Fibroblast of lung (primary cell): Measurements from ENCODE around the gene CST3. TPM values are rescaled to one million over a fixed set of nuclear protein-coding genes. Genes with fewer than 3 reads are reported as not detected.
A peak's percentile ranks its signal among the peaks of the same experiment; 100 is the strongest.
"Not testable (repeated sequence)": the region's sequence is repeated elsewhere in the genome, so short reads cannot be mapped to it uniquely, and the experiment has no call there.

Source experiments
- DNase-seq, 2 donors: peaks; one replicate each; pipeline versions ENCODE4 v3.0.0 to v3.0.0-alpha.2; 2010; ENCODE audit warnings: low read depth in 2 of 2
- H2AFZ ChIP-seq: 2 replicates; pipeline ENCODE4 v1.5.1; 2012; ENCODE audit warnings: low read length, control low read depth, inconsistent platforms
- H3K27ac ChIP-seq: 2 replicates; pipeline ENCODE4 v1.5.1; 2011; ENCODE audit warnings: low read length, control low read depth; ENCODE audit not compliant: insufficient read depth
- H3K27me3 ChIP-seq: 2 replicates; pipeline ENCODE4 v1.5.1; 2011; ENCODE audit warnings: mild to moderate bottlenecking, low read length; ENCODE audit not compliant: control insufficient read depth, insufficient read depth
- H3K36me3 ChIP-seq: 2 replicates; pipeline ENCODE4 v1.5.1; 2011; ENCODE audit warnings: low read length; ENCODE audit not compliant: control insufficient read depth, insufficient read depth
- H3K4me1 ChIP-seq: 2 replicates; pipeline ENCODE4 v1.5.1; 2011; ENCODE audit warnings: low read length; ENCODE audit not compliant: control insufficient read depth, insufficient read depth; ENCODE audit errors: extremely low read depth
- H3K4me2 ChIP-seq: 2 replicates; pipeline ENCODE4 v1.5.1; 2011; ENCODE audit warnings: low read length, control low read depth; ENCODE audit not compliant: insufficient read depth; ENCODE audit errors: extremely low read depth
- H3K4me3 ChIP-seq, 4 experiments: fragments of 200-600 bp in 1 of 4; sonication (generic) in 1 of 4; replicated peaks in 1 of 4; 2 replicates each; pipeline ENCODE4 v1.5.1; 2011 to 2016; ENCODE audit warnings: low read length in 4 of 4, low read depth in 3 of 4, mild to moderate bottlenecking in 3 of 4, control low read depth in 2 of 4, inconsistent platforms in 1 of 4, mixed read lengths in 1 of 4; ENCODE audit not compliant: insufficient read depth in 1 of 4; ENCODE audit errors: control extremely low read depth in 1 of 4
- H3K79me2 ChIP-seq: 2 replicates; pipeline ENCODE4 v1.5.1; 2012; ENCODE audit warnings: mild to moderate bottlenecking, low read length, inconsistent platforms; ENCODE audit not compliant: control insufficient read depth, insufficient read depth
- H3K9ac ChIP-seq: 2 replicates; pipeline ENCODE4 v1.5.1; 2011; ENCODE audit warnings: mild to moderate bottlenecking, low read length, control low read depth; ENCODE audit not compliant: insufficient read depth
- H3K9me3 ChIP-seq: 2 replicates; pipeline ENCODE4 v1.5.1; 2012; ENCODE audit warnings: low read depth, low read length; ENCODE audit not compliant: control insufficient read depth, insufficient read depth
- H4K20me1 ChIP-seq: 2 replicates; pipeline ENCODE4 v1.5.1; 2011; ENCODE audit warnings: low read length; ENCODE audit not compliant: control insufficient read depth, insufficient read depth; ENCODE audit errors: extremely low read depth
- EZH2 ChIP-seq: IDR thresholded peaks from 2 replicates; pipeline ENCODE4 v1.5.1; 2012; ENCODE audit warnings: low read length, control low read depth, mild to moderate bottlenecking; ENCODE audit errors: missing control alignments
- polyA plus RNA-seq, 2 donors: library from polyadenylated mRNA; depleted of rRNA in 1 of 2; stranded (reverse) in 1 of 2; unstranded in 1 of 2; fragments of >200 nt; gene quantifications; 2 replicates each; pipeline ENCODE4 v1.2.1, GENCODE V29; 2011 to 2012; ENCODE audit warnings: missing spikeins in 1 of 2
- total RNA-seq: library from RNA; depleted of rRNA; stranded (reverse); fragments of >200 nt; gene quantifications from 2 replicates; pipeline ENCODE4 v1.2.1, GENCODE V29; 2014
- TF ChIP-seq, protein P1 (sequence below), 2 donors: IDR thresholded peaks in 1 of 2; conservative IDR thresholded peaks in 1 of 2; 1 replicate in 1 of 2; 2 replicates in 1 of 2; pipeline ENCODE4 v1.5.1; 2011 to 2012; ENCODE audit warnings: low read length in 2 of 2, control low read depth in 1 of 2, inconsistent platforms in 1 of 2, low read depth in 1 of 2, mild to moderate bottlenecking in 1 of 2

Gene CST3
- total and polyA plus RNA-seq, 2 donors (not counting 1 experiment from before 2014, with no cell fraction given): 136 to 162 TPM

GRCh38 chr20:23623666-23624323 is 14.0 kb downstream of the CST3 start:
- peak overlapping the region; percentile 53 for H2AFZ ChIP-seq
- H3K27ac ChIP-seq: no peak overlapping the region

DNA sequence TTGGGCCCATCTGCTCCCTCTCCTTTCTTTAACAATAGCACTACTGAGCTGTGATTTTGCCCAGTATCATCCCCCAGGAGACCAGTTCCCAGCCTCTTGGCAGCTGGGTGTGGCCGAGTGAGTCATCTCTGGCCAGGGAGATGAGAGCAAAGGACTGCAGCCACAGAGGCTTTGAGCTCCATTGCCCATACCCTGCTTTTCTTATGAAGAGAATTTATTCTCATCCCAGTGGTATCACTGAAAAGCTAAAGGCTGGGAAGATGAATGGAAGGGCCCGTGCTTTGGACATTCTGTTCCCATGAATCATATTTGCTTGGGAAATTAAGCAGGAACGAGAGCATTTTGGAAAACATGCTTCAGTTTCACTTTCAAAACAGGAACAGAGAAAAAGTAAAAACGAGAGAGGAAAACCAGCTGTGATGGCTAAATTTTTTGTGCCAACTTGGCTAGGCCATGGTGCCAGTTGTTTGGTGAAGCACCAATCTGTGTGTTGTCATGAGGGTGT is 14.9 kb downstream of the CST3 start:
- peak overlapping the region; percentile 73 for H3K4me2 ChIP-seq
- no peaks in the 10 kb centered on the region for H3K9me3 ChIP-seq
- H3K4me3 ChIP-seq: peak overlapping the region; percentile 40 to 49 (median 43)
- H3K4me1 ChIP-seq: peaks cover 4% of the 10 kb centered on the region
- H3K27me3 ChIP-seq: no peaks in the 10 kb centered on the region
- TF ChIP-seq EZH2: no peak
- TF ChIP-seq, protein P1, sequence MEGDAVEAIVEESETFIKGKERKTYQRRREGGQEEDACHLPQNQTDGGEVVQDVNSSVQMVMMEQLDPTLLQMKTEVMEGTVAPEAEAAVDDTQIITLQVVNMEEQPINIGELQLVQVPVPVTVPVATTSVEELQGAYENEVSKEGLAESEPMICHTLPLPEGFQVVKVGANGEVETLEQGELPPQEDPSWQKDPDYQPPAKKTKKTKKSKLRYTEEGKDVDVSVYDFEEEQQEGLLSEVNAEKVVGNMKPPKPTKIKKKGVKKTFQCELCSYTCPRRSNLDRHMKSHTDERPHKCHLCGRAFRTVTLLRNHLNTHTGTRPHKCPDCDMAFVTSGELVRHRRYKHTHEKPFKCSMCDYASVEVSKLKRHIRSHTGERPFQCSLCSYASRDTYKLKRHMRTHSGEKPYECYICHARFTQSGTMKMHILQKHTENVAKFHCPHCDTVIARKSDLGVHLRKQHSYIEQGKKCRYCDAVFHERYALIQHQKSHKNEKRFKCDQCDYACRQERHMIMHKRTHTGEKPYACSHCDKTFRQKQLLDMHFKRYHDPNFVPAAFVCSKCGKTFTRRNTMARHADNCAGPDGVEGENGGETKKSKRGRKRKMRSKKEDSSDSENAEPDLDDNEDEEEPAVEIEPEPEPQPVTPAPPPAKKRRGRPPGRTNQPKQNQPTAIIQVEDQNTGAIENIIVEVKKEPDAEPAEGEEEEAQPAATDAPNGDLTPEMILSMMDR (conservative IDR thresholded peaks at IDR 0.05 in 1 of 2, IDR thresholded peaks at IDR 0.05 in 1 of 2; ENCODE audit: low read depth in 1 of 2, low read length in 2 of 2): no peak
- no peaks in the 10 kb centered on the region for H3K79me2 ChIP-seq
- H3K9ac ChIP-seq: peak overlapping the region; percentile 43
- peak overlapping the region; percentile 96 for H2AFZ ChIP-seq
- peak; percentile 87 to 98 for DNase-seq
- H3K36me3 ChIP-seq: no peaks in the 10 kb centered on the region
- peak overlapping the region; percentile 90 for H3K27ac ChIP-seq
- H4K20me1 ChIP-seq: no peaks in the 10 kb centered on the region

More at GRCh38 chr20:23623666-23624323, 14.0 kb downstream of the CST3 start:
- H3K36me3 ChIP-seq: no peaks in the 10 kb centered on the region
- no peaks in the 10 kb centered on the region for H3K27me3 ChIP-seq
- H3K4me3 ChIP-seq: no peak overlapping the region
- H4K20me1 ChIP-seq: no peaks in the 10 kb centered on the region
- H3K4me1 ChIP-seq: peaks cover 4% of the 10 kb centered on the region
- H3K9me3 ChIP-seq: no peaks in the 10 kb centered on the region
- H3K9ac ChIP-seq: no peak overlapping the region
- peak overlapping the region; percentile 18 for H3K4me2 ChIP-seq
- no peak for DNase-seq
- H3K79me2 ChIP-seq: no peaks in the 10 kb centered on the region
- TF ChIP-seq EZH2: no peak
- TF ChIP-seq, protein P1 (conservative IDR thresholded peaks at IDR 0.05 in 1 of 2, IDR thresholded peaks at IDR 0.05 in 1 of 2; ENCODE audit: low read depth in 1 of 2, low read length in 2 of 2): no peak

DNA sequence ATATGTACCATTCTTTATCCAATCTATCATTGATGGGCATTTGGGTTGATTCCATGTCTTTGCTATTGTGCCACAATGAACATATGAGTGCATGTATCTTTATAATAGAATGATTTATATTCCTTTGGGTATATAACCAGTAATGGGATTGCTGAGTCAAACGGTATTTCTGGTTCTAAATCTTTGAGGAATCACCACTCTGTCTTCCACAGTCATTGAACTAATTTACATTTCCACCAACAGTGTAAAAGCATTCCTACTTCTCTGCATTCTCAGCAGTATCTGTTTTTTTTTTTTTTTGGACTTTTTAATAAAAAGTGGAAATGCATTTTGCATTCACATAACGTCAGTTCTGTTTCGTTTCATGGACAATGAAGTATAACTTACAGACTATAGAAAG is 15.4 kb downstream of the CST3 start:
- not testable (repeated sequence) for H2AFZ ChIP-seq, H4K20me1 ChIP-seq, H3K4me2 ChIP-seq, H3K9me3 ChIP-seq, H3K4me1 ChIP-seq, H3K9ac ChIP-seq, H3K36me3 ChIP-seq, H3K79me2 ChIP-seq, DNase-seq, H3K27me3 ChIP-seq
- peak overlapping the region; percentile 90 for H3K27ac ChIP-seq
- H3K4me3 ChIP-seq: peak overlapping the region in 2 of 4 experiments; percentile 45 to 49

GRCh38 chr20:23620670-23621386 is 16.9 kb downstream of the CST3 start:
- not testable (repeated sequence) for H3K27ac ChIP-seq

More at GRCh38 chr20:23620670-23621386, 16.9 kb downstream of the CST3 start:
- H3K4me2 ChIP-seq, DNase-seq, H2AFZ ChIP-seq, H3K9ac ChIP-seq, H4K20me1 ChIP-seq, H3K9me3 ChIP-seq, H3K4me3 ChIP-seq, H3K27me3 ChIP-seq, H3K36me3 ChIP-seq, H3K4me1 ChIP-seq, H3K79me2 ChIP-seq: not testable (repeated sequence)
